BJ (cell line): Measurements from ENCODE around the gene INTS7. TPM values are rescaled to one million over a fixed set of nuclear protein-coding genes. Genes with fewer than 3 reads are reported as not detected.

Experiments used
- CTCF ChIA-PET: fragments of 350-600 bp; formaldehyde crosslinking; extraction: SDS; loops from one replicate; lab custom pipeline; 2021; ENCODE audit warnings: antibody characterized with exemption, inconsistent platforms; lab: Yijun Ruan, JAX
- POLR2A ChIA-PET: fragments of 300-600 bp; sonication (Branson Sonifier 250); formaldehyde crosslinking; extraction: SDS; loops from one replicate; lab custom pipeline; 2021; ENCODE audit warnings: antibody characterized with exemption; lab: Charles Lee
- DNase-seq: peaks from one replicate; pipeline ENCODE4 v3.0.0-alpha.2; 2011; ENCODE audit warnings: low read depth
- H3K27me3 ChIP-seq: 2 replicates; pipeline ENCODE4 v1.6.0; 2011; ENCODE audit warnings: low read length; ENCODE audit not compliant: control insufficient read depth, insufficient read depth
- H3K36me3 ChIP-seq: 2 replicates; pipeline ENCODE4 v1.5.1; 2011; ENCODE audit warnings: low read length; ENCODE audit not compliant: control insufficient read depth, insufficient read depth
- H3K4me3 ChIP-seq: 2 replicates; pipeline ENCODE4 v1.5.1; 2011; ENCODE audit warnings: low read depth, mild to moderate bottlenecking, control low read depth, low read length
- polyA plus RNA-seq: library from polyadenylated mRNA; depleted of rRNA; stranded (reverse); fragments of >200 nt; gene quantifications from 2 replicates; pipeline ENCODE4 v1.2.3, GENCODE V29; 2011
- TF ChIP-seq, protein P1 (sequence below): IDR thresholded peaks from 2 replicates; pipeline ENCODE4 v1.5.1; 2011; ENCODE audit warnings: low read depth, mild to moderate bottlenecking, control low read depth, inconsistent platforms, low read length, moderate library complexity; ENCODE audit not compliant: insufficient read depth

Gene INTS7
- polyA plus RNA-seq, 1 experiment: 11.6 TPM

DNA sequence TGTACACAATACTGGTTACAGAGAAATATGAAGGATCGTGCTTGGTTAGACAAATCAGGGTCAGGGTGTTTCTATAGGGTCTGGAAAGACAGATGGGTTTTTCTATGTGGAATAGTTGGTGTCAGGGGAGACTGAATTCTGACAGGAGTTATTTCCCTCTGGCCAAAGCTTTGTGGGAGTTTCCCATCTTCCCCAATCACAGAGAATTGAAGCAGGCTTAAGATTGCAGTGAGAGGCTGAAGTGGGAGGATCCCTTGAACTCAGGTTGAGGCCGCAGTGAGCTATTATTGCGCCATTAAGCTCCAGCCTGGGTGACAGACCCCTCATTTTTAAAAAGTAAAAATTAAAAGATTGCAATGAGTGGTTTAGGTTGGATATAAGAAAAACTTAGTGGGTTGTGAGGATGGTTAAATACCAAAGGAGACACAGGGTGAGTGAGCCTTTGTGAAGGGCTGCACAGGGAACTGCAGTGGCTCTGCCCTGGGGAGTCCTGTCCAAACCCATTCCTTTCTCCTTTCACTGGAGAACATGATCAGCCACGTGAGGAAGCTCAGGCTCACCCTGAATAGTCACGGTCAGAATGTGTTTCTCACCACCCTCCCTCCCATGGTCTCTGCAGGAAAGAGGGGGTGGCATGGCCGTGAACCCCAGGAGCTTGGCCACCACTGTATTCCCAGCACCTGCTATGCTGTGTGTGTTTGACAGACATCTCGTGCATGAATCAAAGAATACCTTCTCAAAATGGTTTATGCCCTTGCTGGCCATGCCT lies 101.2 kb downstream of the INTS7 start:
- H3K36me3 ChIP-seq: no peaks in the 10 kb centered on the region
- ChIA-PET CTCF (interaction anchor here (1.2 to 1.7 kb wide), 2 partner anchors 10 to 101 kb away, joined by 3 to 4 read pairs; no protein-coding TSS in a partner anchor), POLR2A (no interaction called here)
- H3K27me3 ChIP-seq: no peaks in the 10 kb centered on the region
- DNase-seq: no peak
- no peak overlapping the region for H3K4me3 ChIP-seq
- TF ChIP-seq, protein P1, sequence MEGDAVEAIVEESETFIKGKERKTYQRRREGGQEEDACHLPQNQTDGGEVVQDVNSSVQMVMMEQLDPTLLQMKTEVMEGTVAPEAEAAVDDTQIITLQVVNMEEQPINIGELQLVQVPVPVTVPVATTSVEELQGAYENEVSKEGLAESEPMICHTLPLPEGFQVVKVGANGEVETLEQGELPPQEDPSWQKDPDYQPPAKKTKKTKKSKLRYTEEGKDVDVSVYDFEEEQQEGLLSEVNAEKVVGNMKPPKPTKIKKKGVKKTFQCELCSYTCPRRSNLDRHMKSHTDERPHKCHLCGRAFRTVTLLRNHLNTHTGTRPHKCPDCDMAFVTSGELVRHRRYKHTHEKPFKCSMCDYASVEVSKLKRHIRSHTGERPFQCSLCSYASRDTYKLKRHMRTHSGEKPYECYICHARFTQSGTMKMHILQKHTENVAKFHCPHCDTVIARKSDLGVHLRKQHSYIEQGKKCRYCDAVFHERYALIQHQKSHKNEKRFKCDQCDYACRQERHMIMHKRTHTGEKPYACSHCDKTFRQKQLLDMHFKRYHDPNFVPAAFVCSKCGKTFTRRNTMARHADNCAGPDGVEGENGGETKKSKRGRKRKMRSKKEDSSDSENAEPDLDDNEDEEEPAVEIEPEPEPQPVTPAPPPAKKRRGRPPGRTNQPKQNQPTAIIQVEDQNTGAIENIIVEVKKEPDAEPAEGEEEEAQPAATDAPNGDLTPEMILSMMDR: no peak

GRCh38 chr1:211932933-211933254 lies 102.5 kb downstream of the INTS7 start:
- Histone ChIP-seq H3K36me3 (no peaks in the 10 kb centered on the region), H3K4me3 (no peak overlapping the region), H3K27me3 (no peaks in the 10 kb centered on the region)
- CTCF ChIA-PET: no interaction called here
- POLR2A ChIA-PET: no interaction called here
- TF ChIP-seq, protein P1: no peak
- no peak for DNase-seq

GRCh38 chr1:211932231-211932932 lies 103.0 kb downstream of the INTS7 start:
- DNase-seq: no peak
- Histone ChIP-seq H3K27me3 (no peaks in the 10 kb centered on the region), H3K4me3 (no peak overlapping the region), H3K36me3 (no peaks in the 10 kb centered on the region)
- ChIA-PET POLR2A (no interaction called here), CTCF (no interaction called here)
- TF ChIP-seq, protein P1: no peak

DNA sequence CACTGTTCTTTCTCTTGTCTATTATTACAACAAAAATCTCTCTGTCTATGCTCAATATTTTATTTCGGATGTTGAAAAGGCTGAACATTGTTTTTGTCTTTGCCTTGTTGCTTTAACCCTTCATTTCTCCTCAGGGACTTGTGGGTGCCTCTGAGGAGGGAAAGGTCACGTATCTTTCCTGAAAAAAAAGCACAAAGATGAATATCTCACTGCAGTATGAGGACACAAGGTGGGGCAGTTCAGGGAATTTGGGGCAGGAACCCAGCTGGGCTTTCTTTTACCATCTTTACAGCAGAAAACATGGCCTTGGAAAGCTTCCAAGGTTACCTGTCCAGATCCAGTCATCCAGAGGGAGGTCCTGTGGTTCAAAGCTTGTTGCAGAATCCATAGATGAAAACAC lies 105.7 kb downstream of the INTS7 start:
- Histone ChIP-seq H3K4me3 (no peak overlapping the region), H3K27me3 (no peaks in the 10 kb centered on the region), H3K36me3 (no peaks in the 10 kb centered on the region)
- ChIA-PET POLR2A (no interaction called here), CTCF (interaction anchor here (1.1 to 1.3 kb wide), 2 partner anchors 15 to 231 kb away, joined by 4 to 5 read pairs; no protein-coding TSS in a partner anchor)
- DNase-seq: no peak
- TF ChIP-seq, protein P1: no peak

DNA sequence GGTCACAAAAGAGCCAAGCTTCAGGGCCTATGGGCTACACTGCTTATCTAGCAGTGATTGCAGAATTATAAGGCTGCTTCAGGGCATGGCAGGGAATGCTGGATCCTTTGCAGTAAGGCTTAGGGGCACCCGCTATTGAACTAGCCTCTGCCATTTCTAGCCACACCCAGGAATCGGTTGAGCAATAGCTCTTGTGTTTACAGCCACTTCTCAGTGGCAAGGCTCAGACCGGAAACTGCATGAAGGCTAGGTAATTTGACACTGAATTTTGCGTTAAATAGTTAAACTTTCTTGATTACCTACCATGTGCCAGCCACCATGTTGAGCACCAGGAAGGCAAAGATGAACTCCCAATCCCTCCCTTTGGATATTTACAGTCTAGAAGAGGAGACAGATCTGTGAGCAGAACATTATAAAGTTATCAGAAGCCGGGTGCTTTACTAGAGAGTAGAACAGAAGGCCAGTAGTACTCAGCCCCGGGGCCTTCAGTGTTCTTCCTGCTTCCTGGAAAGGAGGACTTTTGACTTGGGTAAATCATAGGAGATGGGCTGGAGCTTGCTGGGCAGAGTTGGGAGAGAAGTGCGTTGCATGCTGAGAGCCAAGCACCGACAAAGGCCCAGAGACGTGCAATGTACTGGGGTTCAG lies 106.2 kb downstream of the INTS7 start:
- Histone ChIP-seq H3K27me3 (no peaks in the 10 kb centered on the region), H3K4me3 (no peak overlapping the region), H3K36me3 (no peaks in the 10 kb centered on the region)
- ChIA-PET CTCF (interaction anchor here (1.1 to 1.3 kb wide), 2 partner anchors 15 to 231 kb away, joined by 4 to 5 read pairs; no protein-coding TSS in a partner anchor), POLR2A (no interaction called here)
- DNase-seq: no peak
- TF ChIP-seq, protein P1: no peak
